ENCODE measurements around the gene TOM1L2.

The TOM1L2 gene

GRCh38 chr17:17893801-17894644, 78.2 kb downstream of the TOM1L2 start:
- DNase-seq: no peak

- no peak for DNase-seq
Observed at GRCh38 chr17:17892731-17893130, 79.5 kb downstream of the TOM1L2 start.

GRCh38 chr17:17892009-17892408, 80.2 kb downstream of the TOM1L2 start:
- DNase-seq: no peak

- peak; percentile 25 to 27 for DNase-seq
Observed at GRCh38 chr17:17890773-17891759, 81.1 kb downstream of the TOM1L2 start.

GRCh38 chr17:17889922-17890321, 82.3 kb downstream of the TOM1L2 start:
- DNase-seq: no peak

- DNase-seq: no peak
Observed at GRCh38 chr17:17888821-17889220, 83.4 kb downstream of the TOM1L2 start.

GRCh38 chr17:17888371-17888770, 83.8 kb downstream of the TOM1L2 start:
- no peak for DNase-seq

- no peak for DNase-seq
Observed at GRCh38 chr17:17887752-17888304, 84.4 kb downstream of the TOM1L2 start.

GRCh38 chr17:17886726-17887125, 85.5 kb downstream of the TOM1L2 start:
- no peak for DNase-seq

GRCh38 chr17:17886226-17886625, 86.0 kb downstream of the TOM1L2 start:
- no peak for DNase-seq

- DNase-seq: no peak
Observed at GRCh38 chr17:17884391-17885357, 87.5 kb downstream of the TOM1L2 start.

GRCh38 chr17:17883801-17884200, 88.4 kb downstream of the TOM1L2 start:
- no peak for DNase-seq

GRCh38 chr17:17882082-17882581, 90.1 kb downstream of the TOM1L2 start:
- no peak for DNase-seq

GRCh38 chr17:17880577-17881196, 91.5 kb downstream of the TOM1L2 start:
- no peak for DNase-seq

GRCh38 chr17:17877529-17878358, 94.5 kb downstream of the TOM1L2 start:
- DNase-seq: no peak

GRCh38 chr17:17876959-17877528, 95.2 kb downstream of the TOM1L2 start:
- no peak for DNase-seq

GRCh38 chr17:17874478-17874877, 97.7 kb downstream of the TOM1L2 start:
- no peak for DNase-seq

- no peak for DNase-seq
Observed at GRCh38 chr17:17873450-17873991, 98.7 kb downstream of the TOM1L2 start.

GRCh38 chr17:17872547-17873345, 99.5 kb downstream of the TOM1L2 start:
- no peak for DNase-seq
